ENCODE measurements around the gene ABHD1.

- TF ChIP-seq GLIS2 (tag by site-specific recombination; IDR thresholded peaks at IDR 0.05), result no peak
- no peak for TF ChIP-seq SETDB1 (IDR thresholded peaks at IDR 0.05; ENCODE audit: insufficient read length, low read length)
- no peak for TF ChIP-seq ZNF24 (tag by site-specific recombination; IDR thresholded peaks at IDR 0.05)
- TF ChIP-seq ZNF280C (tag by site-specific recombination; IDR thresholded peaks at IDR 0.05), result no peak
- no peak for TF ChIP-seq ZNF302 (tag by site-specific recombination; IDR thresholded peaks at IDR 0.05; ENCODE audit: low read depth)
- no peak for TF ChIP-seq ZNF335 (tag by site-specific recombination; conservative IDR thresholded peaks at IDR 0.05)
- no peak for TF ChIP-seq ZNF529 (tag by site-specific recombination; IDR thresholded peaks at IDR 0.05; ENCODE audit: insufficient replicate concordance)
- no peak for TF ChIP-seq ATF2 (tag by site-specific recombination; IDR thresholded peaks at IDR 0.05; ENCODE audit: low read depth)
- no peak for TF ChIP-seq CTCF (tag by site-specific recombination; IDR thresholded peaks at IDR 0.05)
These were observed 46.4 kb upstream of the ABHD1 start for GRCh38 chr2:27077231-27077630.

Data from HEK293 (cell line).